ENCODE measurements around the gene POLD3. TPM values are rescaled to one million over a fixed set of nuclear protein-coding genes. Genes with fewer than 3 reads are reported as not detected.

The POLD3 gene
- total RNA-seq, 2 experiments from 2014 or later, result 4.6 to 5.2 TPM

DNA sequence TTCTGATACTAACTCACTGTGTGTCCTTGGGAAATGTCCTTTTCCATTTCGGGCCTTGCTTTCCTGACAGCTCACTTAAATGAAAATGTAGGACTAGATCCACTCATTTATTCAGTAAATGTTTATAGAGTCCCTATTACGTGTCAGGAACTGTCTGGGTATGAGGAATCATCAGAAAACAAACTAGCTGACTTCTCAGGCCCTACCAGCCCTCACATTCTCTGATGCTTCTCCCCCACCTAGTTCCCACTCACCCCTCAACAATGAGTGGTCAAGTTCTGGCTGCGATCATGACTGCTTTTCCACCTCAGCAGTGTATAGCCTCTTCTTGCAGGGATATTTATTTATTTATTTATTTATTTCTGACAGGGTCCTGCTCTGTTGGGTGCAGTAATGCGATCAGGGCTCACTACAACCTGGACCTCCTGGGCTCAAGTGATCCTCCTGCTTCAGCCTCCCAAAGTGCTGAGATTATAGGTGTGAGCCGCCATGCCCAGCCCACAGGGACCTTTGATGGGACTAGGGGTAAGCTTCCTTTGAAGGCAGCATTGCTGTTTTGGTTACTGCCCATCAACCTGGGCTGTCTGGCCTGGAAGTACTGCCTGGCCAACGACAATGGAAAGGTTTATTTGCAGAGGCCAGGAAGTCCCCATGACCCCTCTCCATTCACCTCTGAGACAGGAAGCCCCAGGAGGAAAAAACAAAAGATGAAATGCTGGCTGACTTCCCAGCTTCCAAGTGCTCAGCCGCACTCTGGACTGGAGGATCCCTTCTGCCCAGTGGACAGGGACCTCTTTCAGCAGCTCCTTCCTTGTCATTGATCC is 33.1 kb upstream of the POLD3 start:
- Histone ChIP-seq H3K4me3 (ENCODE audit: low read length) (no peak overlapping the region), H3K9me3 (ENCODE audit: control insufficient read depth in 1 of 2, insufficient read depth in 1 of 2, low read length in 2 of 2) (peaks cover 9 to 13% of the 10 kb centered on the region in 2 experiments), H3K27me3 (ENCODE audit: control insufficient read depth in 1 of 2, insufficient read depth in 2 of 2, low read length in 2 of 2) (peaks cover 0 to 2% of the 10 kb centered on the region in 2 experiments), H3K4me1 (ENCODE audit: insufficient read depth, low read length) (no peaks in the 10 kb centered on the region), H3K36me3 (ENCODE audit: insufficient read depth, low read length) (no peaks in the 10 kb centered on the region), H3K27ac (ENCODE audit: low read depth in 1 of 2, low read length in 2 of 2) (no peak overlapping the region)
- Mint-ChIP-seq H3K4me3 (no peak overlapping the region), H3K27me3 (peaks cover 16% of the 10 kb centered on the region), H3K4me1 (ENCODE audit: low read depth) (no peaks in the 10 kb centered on the region), H3K36me3 (ENCODE audit: low read depth) (no peaks in the 10 kb centered on the region), H3K27ac (no peak overlapping the region), H3K9me3 (peaks cover 4% of the 10 kb centered on the region)
- intact Hi-C loops (cut with DNase I, micrococcal nuclease), result no loop called here
- POLR2A ChIA-PET, result no interaction called here
- ATAC-seq (ENCODE audit: poor library complexity) (no peak), DNase-seq (no peak)
- CTCF ChIA-PET, result interaction anchor here (1.2 kb wide), 1 partner anchor 143 kb away, joined by 3 read pairs; no protein-coding TSS in a partner anchor
- TF ChIP-seq, protein P1, sequence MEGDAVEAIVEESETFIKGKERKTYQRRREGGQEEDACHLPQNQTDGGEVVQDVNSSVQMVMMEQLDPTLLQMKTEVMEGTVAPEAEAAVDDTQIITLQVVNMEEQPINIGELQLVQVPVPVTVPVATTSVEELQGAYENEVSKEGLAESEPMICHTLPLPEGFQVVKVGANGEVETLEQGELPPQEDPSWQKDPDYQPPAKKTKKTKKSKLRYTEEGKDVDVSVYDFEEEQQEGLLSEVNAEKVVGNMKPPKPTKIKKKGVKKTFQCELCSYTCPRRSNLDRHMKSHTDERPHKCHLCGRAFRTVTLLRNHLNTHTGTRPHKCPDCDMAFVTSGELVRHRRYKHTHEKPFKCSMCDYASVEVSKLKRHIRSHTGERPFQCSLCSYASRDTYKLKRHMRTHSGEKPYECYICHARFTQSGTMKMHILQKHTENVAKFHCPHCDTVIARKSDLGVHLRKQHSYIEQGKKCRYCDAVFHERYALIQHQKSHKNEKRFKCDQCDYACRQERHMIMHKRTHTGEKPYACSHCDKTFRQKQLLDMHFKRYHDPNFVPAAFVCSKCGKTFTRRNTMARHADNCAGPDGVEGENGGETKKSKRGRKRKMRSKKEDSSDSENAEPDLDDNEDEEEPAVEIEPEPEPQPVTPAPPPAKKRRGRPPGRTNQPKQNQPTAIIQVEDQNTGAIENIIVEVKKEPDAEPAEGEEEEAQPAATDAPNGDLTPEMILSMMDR (IDR thresholded peaks at IDR 0.05), result no peak

DNA sequence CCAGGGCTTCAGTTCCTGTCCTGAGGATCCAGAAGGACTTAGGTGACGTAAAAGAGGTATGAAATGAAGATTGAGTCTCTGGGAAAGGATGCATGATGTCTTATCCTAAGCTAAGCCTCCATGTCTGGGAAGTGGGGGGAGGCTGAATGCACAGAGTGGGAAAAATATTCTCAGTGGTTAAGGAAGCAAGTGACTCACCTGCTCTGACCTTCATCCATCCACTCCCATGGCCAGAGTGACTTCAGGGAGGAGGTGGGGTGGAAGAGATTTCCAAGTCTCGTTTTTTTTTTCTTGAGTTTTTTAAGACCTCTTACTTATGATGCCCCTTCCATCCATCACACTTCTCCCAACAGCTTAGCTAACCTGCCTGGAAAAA is 32.5 kb upstream of the POLD3 start:
- Mint-ChIP-seq H3K4me1 (ENCODE audit: low read depth) (no peaks in the 10 kb centered on the region), H3K9me3 (peaks cover 4% of the 10 kb centered on the region), H3K36me3 (ENCODE audit: low read depth) (no peaks in the 10 kb centered on the region), H3K4me3 (no peak overlapping the region), H3K27me3 (peaks cover 16% of the 10 kb centered on the region), H3K27ac (no peak overlapping the region)
- TF ChIP-seq, protein P1 (IDR thresholded peaks at IDR 0.05), result no peak
- peaks cover 9 to 13% of the 10 kb centered on the region in 2 experiments for H3K9me3 ChIP-seq (ENCODE audit: control insufficient read depth in 1 of 2, insufficient read depth in 1 of 2, low read length in 2 of 2)
- POLR2A ChIA-PET, result no interaction called here
- H3K27ac ChIP-seq (ENCODE audit: low read depth in 1 of 2, low read length in 2 of 2), result no peak overlapping the region
- intact Hi-C loops (cut with DNase I, micrococcal nuclease), result no loop called here
- no peaks in the 10 kb centered on the region for H3K4me1 ChIP-seq (ENCODE audit: insufficient read depth, low read length)
- no peaks in the 10 kb centered on the region for H3K36me3 ChIP-seq (ENCODE audit: insufficient read depth, low read length)
- DNase-seq, result no peak
- ATAC-seq (ENCODE audit: poor library complexity), result no peak
- no peak overlapping the region for H3K4me3 ChIP-seq (ENCODE audit: low read length)
- peaks cover 0 to 2% of the 10 kb centered on the region in 2 experiments for H3K27me3 ChIP-seq (ENCODE audit: control insufficient read depth in 1 of 2, insufficient read depth in 2 of 2, low read length in 2 of 2)
- CTCF ChIA-PET, result no interaction called here

DNA sequence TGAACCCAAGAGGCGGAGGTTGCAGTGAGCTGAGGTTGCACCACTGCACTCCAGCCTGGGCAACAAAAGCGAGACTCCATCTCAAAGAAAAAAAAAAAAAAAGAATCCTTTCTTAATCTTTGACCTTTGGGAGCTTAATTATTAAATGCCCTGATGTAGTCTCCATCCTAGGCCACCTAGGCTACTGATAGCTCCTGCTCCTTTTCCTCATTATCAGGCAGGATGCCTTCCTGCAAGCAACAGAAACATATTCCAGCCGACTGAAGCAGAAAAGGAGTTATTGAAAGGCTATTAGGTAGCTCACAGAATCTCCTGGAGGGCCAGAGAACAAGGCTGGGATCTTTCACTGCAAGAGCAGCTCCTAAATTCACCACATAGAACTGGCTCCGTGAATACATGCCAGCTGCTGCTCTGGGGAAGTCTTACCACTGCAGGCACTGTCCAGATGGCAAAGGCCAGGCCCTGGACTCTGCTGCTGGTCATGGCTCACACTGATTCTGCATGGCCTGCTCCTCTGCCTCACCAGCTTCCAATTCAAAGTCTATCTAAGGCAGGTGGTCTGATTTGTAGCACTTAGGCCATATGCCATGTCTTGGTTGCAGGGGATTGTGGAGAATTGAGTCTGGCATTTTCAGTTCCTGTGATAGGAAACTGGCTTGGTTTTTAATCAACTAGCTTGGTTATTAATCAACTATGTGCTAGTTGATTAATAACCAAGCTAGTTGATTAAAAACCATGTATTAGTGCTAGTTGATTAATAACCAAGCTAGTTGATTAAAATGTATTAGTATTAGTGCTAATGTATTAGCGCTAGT is 26.0 kb upstream of the POLD3 start:
- H3K4me3 Mint-ChIP-seq, result no peak overlapping the region

More for the DNA sequence above, 26.0 kb upstream of the POLD3 start:
- ATAC-seq (ENCODE audit: poor library complexity) (no peak), DNase-seq (no peak)
- Mint-ChIP-seq H3K27ac (no peak overlapping the region), H3K27me3 (no peaks in the 10 kb centered on the region), H3K4me1 (ENCODE audit: low read depth) (no peaks in the 10 kb centered on the region), H3K36me3 (ENCODE audit: low read depth) (no peaks in the 10 kb centered on the region), H3K9me3 (peaks cover 3% of the 10 kb centered on the region)
- no peak overlapping the region for H3K4me3 ChIP-seq (ENCODE audit: low read length)
- H3K27ac ChIP-seq (ENCODE audit: low read depth in 1 of 2, low read length in 2 of 2), result no peak overlapping the region
- H3K9me3 ChIP-seq (ENCODE audit: control insufficient read depth in 1 of 2, insufficient read depth in 1 of 2, low read length in 2 of 2), result peaks cover 0 to 7% of the 10 kb centered on the region in 2 experiments
- H3K4me1 ChIP-seq (ENCODE audit: insufficient read depth, low read length), result no peaks in the 10 kb centered on the region
- TF ChIP-seq, protein P1 (IDR thresholded peaks at IDR 0.05), result no peak
- ChIA-PET POLR2A (no interaction called here), CTCF (interaction anchor here (1.1 to 2.9 kb wide), 2 partner anchors 72 to 113 kb away, joined by 3 to 7 read pairs; no protein-coding TSS in a partner anchor)
- no peaks in the 10 kb centered on the region for H3K36me3 ChIP-seq (ENCODE audit: insufficient read depth, low read length)
- no peaks in the 10 kb centered on the region for H3K27me3 ChIP-seq (ENCODE audit: control insufficient read depth in 1 of 2, insufficient read depth in 2 of 2, low read length in 2 of 2)
- intact Hi-C loops (cut with DNase I, micrococcal nuclease), result no loop called here
